Measurements from ENCODE around the gene ALCAM.
"Not testable (repeated sequence)": the region's sequence is repeated elsewhere in the genome, so short reads cannot be mapped to it uniquely, and the experiment has no call there.

The ALCAM gene

GRCh38 chr3:105356988-105357387 is 9.7 kb upstream of the ALCAM start:
- DNase-seq, result no peak

- DNase-seq, result no peak
Observed at GRCh38 chr3:105359098-105359762, 7.5 kb upstream of the ALCAM start.

GRCh38 chr3:105360003-105360402 is 6.7 kb upstream of the ALCAM start:
- no peak for DNase-seq

- DNase-seq, result no peak
Observed at GRCh38 chr3:105362021-105362665, 4.6 kb upstream of the ALCAM start.

- DNase-seq, result no peak
Observed at GRCh38 chr3:105364128-105364527, 2.6 kb upstream of the ALCAM start.

GRCh38 chr3:105365081-105365390 is 1.7 kb upstream of the ALCAM start:
- no peak for DNase-seq

- no peak for DNase-seq
Observed at GRCh38 chr3:105365391-105366325, 1.1 kb upstream of the ALCAM start.

- peak; percentile 26 for DNase-seq
Observed at GRCh38 chr3:105367063-105367405, 325 bp downstream of the ALCAM start.

- DNase-seq, result peak; percentile 88
Observed at GRCh38 chr3:105367406-105368213, 901 bp downstream of the ALCAM start.

- DNase-seq, result peak; percentile 84
Observed at GRCh38 chr3:105368566-105369499, 2.1 kb downstream of the ALCAM start.

- peak; percentile 61 for DNase-seq
Observed at GRCh38 chr3:105369500-105370371, 3.0 kb downstream of the ALCAM start.

GRCh38 chr3:105373383-105373782 is 6.7 kb downstream of the ALCAM start:
- DNase-seq, result no peak

- DNase-seq, result no peak
Observed at GRCh38 chr3:105375750-105376511, 9.2 kb downstream of the ALCAM start.

GRCh38 chr3:105377716-105378115 is 11.0 kb downstream of the ALCAM start:
- DNase-seq, result no peak

GRCh38 chr3:105385179-105385578 is 18.5 kb downstream of the ALCAM start:
- no peak for DNase-seq

- DNase-seq, result no peak
Observed at GRCh38 chr3:105385819-105386508, 19.3 kb downstream of the ALCAM start.

GRCh38 chr3:105387122-105387751 is 20.5 kb downstream of the ALCAM start:
- no peak for DNase-seq

GRCh38 chr3:105388176-105388575 is 21.5 kb downstream of the ALCAM start:
- no peak for DNase-seq

GRCh38 chr3:105389759-105390158 is 23.1 kb downstream of the ALCAM start:
- not testable (repeated sequence) for DNase-seq

Measured in activated CD4-positive, alpha-beta T cell treated with anti-CD3 and anti-CD28 coated beads, Interleukin-2, Interleukin-6, amounts not matched to agents 100 ng/mL and 50 ng/mL, durations not matched to agents 16 hours and 8 hours (primary cell).